HepG2 (cell line): Measurements from ENCODE around the gene OPRL1. TPM values are rescaled to one million over a fixed set of nuclear protein-coding genes. Genes with fewer than 3 reads are reported as not detected.

Experiments
- ISX ChIP-seq: sonication (generic); formaldehyde crosslinking; conservative IDR thresholded peaks from 2 replicates; pipeline ENCODE4 v1.5.0; 2020; ENCODE audit warnings: missing genetic modification reagents
- SOX13 ChIP-seq, 3 experiments: fragments of 450-650 bp in 1 of 3; sonication (generic) in 1 of 3; formaldehyde crosslinking in 1 of 3; IDR thresholded peaks in 2 of 3; conservative IDR thresholded peaks in 1 of 3; 2 replicates each; pipeline versions ENCODE4 v1.5.0 to v1.6.1; 2016 to 2020; ENCODE audit warnings: antibody characterized with exemption in 1 of 3, mild to moderate bottlenecking in 1 of 3, missing compliant biosample characterization in 1 of 3, missing genetic modification reagents in 1 of 3, moderate library complexity in 1 of 3
- ZNF329 ChIP-seq: sonication (generic); formaldehyde crosslinking; IDR thresholded peaks from 2 replicates; pipeline ENCODE4 v1.9.0; 2021; ENCODE audit warnings: low read depth, mild to moderate bottlenecking, missing genetic modification reagents
- ZNF432 ChIP-seq: sonication (generic); formaldehyde crosslinking; IDR thresholded peaks from 2 replicates; pipeline ENCODE4 v1.5.0; 2020; ENCODE audit warnings: missing genetic modification reagents, mild to moderate bottlenecking, borderline replicate concordance
- ZNF496 ChIP-seq: sonication (generic); formaldehyde crosslinking; IDR thresholded peaks from 2 replicates; pipeline ENCODE4 v1.8.1; 2023; ENCODE audit warnings: mild to moderate bottlenecking, moderate library complexity, missing genetic modification reagents; ENCODE audit not compliant: insufficient replicate concordance
- ZNF567 ChIP-seq: sonication (generic); formaldehyde crosslinking; IDR thresholded peaks from 2 replicates; pipeline ENCODE4 v1.8.1; 2023; ENCODE audit warnings: mild to moderate bottlenecking, missing genetic modification reagents, borderline replicate concordance
- ZNF572 ChIP-seq: sonication (generic); formaldehyde crosslinking; IDR thresholded peaks from 2 replicates; pipeline ENCODE4 v1.5.1; 2020; ENCODE audit warnings: mild to moderate bottlenecking, missing genetic modification reagents
- ZNF775 ChIP-seq: sonication (generic); formaldehyde crosslinking; IDR thresholded peaks from 2 replicates; pipeline ENCODE4 v1.4.0; 2020; ENCODE audit warnings: missing genetic modification reagents, mild to moderate bottlenecking, moderate library complexity, borderline replicate concordance
- polyA plus RNA-seq, 8 experiments: library from polyadenylated mRNA; depleted of rRNA in 3 of 8; stranded (reverse) in 7 of 8; unstranded in 1 of 8; fragments of >200 nt; fragmentation: Illumina TruSeq in 4 of 8; extraction: Trizol in 4 of 8; gene quantifications; 2 replicates each; pipeline versions ENCODE4 v1.2.1 to v1.2.3, GENCODE V29; 2011 to 2016; ENCODE audit warnings: low read depth in 4 of 8, missing spikeins in 1 of 8, mixed read lengths in 1 of 8; ENCODE audit not compliant: insufficient read depth in 1 of 8
- total RNA-seq, 5 experiments: library from RNA; depleted of rRNA; stranded (reverse); fragments of >200 nt; fragmentation: Illumina TruSeq; extraction: Trizol; gene quantifications; 2 replicates each; pipeline ENCODE4 v1.2.3, GENCODE V29; 2016; ENCODE audit warnings: low read depth in 1 of 5
- TF ChIP-seq, protein P1 (sequence below): sonication (generic); formaldehyde crosslinking; IDR thresholded peaks from 2 replicates; pipeline ENCODE4 v1.5.0; 2020; ENCODE audit warnings: mild to moderate bottlenecking, missing genetic modification reagents, borderline replicate concordance
- TF ChIP-seq, protein P2 (sequence below): sonication (generic); formaldehyde crosslinking; IDR thresholded peaks from 2 replicates; pipeline ENCODE4 v1.4.0; 2020; ENCODE audit warnings: mild to moderate bottlenecking, missing genetic modification reagents, borderline replicate concordance
- TF ChIP-seq, protein P3 (sequence below): sonication (generic); formaldehyde crosslinking; conservative IDR thresholded peaks from 2 replicates; pipeline ENCODE4 v1.4.0; 2020; ENCODE audit warnings: missing genetic modification reagents

The OPRL1 gene
- total and polyA plus RNA-seq, 2 of the 13 experiments (the other 11 are each of a cell fraction or from before 2014, with no cell fraction given), result 0.35 to 0.71 TPM

DNA sequence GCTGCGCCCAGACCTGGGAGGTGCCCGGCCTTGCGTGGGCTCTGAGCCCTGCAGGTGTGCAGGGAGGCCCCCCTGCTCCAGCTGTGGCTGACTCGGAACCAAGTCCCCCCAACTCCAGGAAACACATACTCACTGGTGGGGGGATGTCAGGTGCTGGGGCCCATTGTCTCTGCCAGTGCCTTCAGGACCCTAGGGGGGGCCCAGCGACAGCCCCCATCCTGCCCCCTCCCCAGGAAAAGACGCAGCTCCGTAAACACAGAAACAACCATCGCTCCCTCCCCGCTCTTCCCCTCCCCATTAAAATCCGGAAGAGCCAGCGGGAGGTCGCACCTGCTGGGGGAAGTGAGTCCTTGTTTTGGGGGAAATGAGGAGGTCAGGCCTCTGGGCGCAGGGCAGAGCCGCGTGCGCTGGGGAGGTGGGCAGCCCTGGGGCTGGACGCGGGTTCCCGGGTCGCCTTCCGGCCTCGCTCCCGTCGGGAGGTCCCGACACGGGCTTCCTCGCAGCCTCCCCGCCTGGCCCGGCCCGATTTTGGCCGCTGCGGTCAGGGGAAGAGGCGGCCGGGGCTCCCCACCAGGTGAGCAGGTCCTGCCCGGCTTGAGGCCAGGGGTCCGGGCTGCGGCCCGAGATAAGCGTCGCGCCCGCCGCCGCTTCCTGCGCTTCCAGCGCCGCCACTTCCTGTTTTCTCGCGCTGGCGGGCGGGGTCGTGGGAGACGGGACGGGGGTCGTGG is 37.7 kb upstream of the OPRL1 start (continued):
- TF ChIP-seq, protein P1, sequence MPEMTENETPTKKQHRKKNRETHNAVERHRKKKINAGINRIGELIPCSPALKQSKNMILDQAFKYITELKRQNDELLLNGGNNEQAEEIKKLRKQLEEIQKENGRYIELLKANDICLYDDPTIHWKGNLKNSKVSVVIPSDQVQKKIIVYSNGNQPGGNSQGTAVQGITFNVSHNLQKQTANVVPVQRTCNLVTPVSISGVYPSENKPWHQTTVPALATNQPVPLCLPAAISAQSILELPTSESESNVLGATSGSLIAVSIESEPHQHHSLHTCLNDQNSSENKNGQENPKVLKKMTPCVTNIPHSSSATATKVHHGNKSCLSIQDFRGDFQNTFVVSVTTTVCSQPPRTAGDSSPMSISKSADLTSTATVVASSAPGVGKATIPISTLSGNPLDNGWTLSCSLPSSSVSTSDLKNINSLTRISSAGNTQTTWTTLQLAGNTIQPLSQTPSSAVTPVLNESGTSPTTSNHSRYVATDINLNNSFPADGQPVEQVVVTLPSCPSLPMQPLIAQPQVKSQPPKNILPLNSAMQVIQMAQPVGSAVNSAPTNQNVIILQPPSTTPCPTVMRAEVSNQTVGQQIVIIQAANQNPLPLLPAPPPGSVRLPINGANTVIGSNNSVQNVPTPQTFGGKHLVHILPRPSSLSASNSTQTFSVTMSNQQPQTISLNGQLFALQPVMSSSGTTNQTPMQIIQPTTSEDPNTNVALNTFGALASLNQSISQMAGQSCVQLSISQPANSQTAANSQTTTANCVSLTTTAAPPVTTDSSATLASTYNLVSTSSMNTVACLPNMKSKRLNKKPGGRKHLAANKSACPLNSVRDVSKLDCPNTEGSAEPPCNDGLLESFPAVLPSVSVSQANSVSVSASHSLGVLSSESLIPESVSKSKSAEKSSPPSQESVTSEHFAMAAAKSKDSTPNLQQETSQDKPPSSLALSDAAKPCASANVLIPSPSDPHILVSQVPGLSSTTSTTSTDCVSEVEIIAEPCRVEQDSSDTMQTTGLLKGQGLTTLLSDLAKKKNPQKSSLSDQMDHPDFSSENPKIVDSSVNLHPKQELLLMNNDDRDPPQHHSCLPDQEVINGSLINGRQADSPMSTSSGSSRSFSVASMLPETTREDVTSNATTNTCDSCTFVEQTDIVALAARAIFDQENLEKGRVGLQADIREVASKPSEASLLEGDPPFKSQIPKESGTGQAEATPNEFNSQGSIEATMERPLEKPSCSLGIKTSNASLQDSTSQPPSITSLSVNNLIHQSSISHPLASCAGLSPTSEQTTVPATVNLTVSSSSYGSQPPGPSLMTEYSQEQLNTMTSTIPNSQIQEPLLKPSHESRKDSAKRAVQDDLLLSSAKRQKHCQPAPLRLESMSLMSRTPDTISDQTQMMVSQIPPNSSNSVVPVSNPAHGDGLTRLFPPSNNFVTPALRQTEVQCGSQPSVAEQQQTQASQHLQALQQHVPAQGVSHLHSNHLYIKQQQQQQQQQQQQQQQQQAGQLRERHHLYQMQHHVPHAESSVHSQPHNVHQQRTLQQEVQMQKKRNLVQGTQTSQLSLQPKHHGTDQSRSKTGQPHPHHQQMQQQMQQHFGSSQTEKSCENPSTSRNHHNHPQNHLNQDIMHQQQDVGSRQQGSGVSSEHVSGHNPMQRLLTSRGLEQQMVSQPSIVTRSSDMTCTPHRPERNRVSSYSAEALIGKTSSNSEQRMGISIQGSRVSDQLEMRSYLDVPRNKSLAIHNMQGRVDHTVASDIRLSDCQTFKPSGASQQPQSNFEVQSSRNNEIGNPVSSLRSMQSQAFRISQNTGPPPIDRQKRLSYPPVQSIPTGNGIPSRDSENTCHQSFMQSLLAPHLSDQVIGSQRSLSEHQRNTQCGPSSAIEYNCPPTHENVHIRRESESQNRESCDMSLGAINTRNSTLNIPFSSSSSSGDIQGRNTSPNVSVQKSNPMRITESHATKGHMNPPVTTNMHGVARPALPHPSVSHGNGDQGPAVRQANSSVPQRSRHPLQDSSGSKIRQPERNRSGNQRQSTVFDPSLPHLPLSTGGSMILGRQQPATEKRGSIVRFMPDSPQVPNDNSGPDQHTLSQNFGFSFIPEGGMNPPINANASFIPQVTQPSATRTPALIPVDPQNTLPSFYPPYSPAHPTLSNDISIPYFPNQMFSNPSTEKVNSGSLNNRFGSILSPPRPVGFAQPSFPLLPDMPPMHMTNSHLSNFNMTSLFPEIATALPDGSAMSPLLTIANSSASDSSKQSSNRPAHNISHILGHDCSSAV (CRISPR knock-in tag), result no peak
- TF ChIP-seq ZNF775 (CRISPR knock-in tag) (no peak), ZNF432 (CRISPR knock-in tag) (no peak), ZNF567 (CRISPR knock-in tag) (0 out of 2 replicates have a peak, but pooled peaks have one; percentile 75), ISX (CRISPR knock-in tag) (no peak), ZNF572 (CRISPR knock-in tag) (peak; percentile 20; the same call in 1 of the 2 replicates), SOX13 (IDR thresholded peaks at IDR 0.05) (no peak), SOX13 (CRISPR knock-in tag; conservative IDR thresholded peaks at IDR 0.05 in 1 of 2, IDR thresholded peaks at IDR 0.05 in 1 of 2) (peak; percentile 19 to 82; a peak in 1 of 4 replicates), ZNF329 (CRISPR knock-in tag) (peak; percentile 61), ZNF496 (CRISPR knock-in tag) (no peak)
- TF ChIP-seq, protein P2, sequence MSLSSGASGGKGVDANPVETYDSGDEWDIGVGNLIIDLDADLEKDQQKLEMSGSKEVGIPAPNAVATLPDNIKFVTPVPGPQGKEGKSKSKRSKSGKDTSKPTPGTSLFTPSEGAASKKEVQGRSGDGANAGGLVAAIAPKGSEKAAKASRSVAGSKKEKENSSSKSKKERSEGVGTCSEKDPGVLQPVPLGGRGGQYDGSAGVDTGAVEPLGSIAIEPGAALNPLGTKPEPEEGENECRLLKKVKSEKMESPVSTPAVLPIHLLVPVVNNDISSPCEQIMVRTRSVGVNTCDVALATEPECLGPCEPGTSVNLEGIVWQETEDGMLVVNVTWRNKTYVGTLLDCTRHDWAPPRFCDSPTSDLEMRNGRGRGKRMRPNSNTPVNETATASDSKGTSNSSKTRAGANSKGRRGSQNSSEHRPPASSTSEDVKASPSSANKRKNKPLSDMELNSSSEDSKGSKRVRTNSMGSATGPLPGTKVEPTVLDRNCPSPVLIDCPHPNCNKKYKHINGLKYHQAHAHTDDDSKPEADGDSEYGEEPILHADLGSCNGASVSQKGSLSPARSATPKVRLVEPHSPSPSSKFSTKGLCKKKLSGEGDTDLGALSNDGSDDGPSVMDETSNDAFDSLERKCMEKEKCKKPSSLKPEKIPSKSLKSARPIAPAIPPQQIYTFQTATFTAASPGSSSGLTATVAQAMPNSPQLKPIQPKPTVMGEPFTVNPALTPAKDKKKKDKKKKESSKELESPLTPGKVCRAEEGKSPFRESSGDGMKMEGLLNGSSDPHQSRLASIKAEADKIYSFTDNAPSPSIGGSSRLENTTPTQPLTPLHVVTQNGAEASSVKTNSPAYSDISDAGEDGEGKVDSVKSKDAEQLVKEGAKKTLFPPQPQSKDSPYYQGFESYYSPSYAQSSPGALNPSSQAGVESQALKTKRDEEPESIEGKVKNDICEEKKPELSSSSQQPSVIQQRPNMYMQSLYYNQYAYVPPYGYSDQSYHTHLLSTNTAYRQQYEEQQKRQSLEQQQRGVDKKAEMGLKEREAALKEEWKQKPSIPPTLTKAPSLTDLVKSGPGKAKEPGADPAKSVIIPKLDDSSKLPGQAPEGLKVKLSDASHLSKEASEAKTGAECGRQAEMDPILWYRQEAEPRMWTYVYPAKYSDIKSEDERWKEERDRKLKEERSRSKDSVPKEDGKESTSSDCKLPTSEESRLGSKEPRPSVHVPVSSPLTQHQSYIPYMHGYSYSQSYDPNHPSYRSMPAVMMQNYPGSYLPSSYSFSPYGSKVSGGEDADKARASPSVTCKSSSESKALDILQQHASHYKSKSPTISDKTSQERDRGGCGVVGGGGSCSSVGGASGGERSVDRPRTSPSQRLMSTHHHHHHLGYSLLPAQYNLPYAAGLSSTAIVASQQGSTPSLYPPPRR (CRISPR knock-in tag), result no peak; the same call in 1 of the 2 replicates
- TF ChIP-seq, protein P3, sequence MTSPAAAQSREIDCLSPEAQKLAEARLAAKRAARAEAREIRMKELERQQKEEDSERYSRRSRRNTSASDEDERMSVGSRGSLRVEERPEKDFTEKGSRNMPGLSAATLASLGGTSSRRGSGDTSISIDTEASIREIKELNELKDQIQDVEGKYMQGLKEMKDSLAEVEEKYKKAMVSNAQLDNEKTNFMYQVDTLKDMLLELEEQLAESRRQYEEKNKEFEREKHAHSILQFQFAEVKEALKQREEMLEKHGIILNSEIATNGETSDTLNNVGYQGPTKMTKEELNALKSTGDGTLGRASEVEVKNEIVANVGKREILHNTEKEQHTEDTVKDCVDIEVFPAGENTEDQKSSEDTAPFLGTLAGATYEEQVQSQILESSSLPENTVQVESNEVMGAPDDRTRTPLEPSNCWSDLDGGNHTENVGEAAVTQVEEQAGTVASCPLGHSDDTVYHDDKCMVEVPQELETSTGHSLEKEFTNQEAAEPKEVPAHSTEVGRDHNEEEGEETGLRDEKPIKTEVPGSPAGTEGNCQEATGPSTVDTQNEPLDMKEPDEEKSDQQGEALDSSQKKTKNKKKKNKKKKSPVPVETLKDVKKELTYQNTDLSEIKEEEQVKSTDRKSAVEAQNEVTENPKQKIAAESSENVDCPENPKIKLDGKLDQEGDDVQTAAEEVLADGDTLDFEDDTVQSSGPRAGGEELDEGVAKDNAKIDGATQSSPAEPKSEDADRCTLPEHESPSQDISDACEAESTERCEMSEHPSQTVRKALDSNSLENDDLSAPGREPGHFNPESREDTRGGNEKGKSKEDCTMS, result no peak
